WTC11 (cell line): ENCODE data around the gene SPATA19.

ENCODE experiments used
- MYBL2 ChIP-seq: sonication (generic); formaldehyde crosslinking; IDR thresholded peaks from 2 replicates; pipeline ENCODE4 v1.8.1; 2023; ENCODE audit warnings: mild to moderate bottlenecking, moderate library complexity, missing genetic modification reagents
- SMAD3 ChIP-seq: sonication (generic); formaldehyde crosslinking; IDR thresholded peaks from 2 replicates; pipeline ENCODE4 v1.8.0; 2022; ENCODE audit warnings: missing genetic modification reagents, mild to moderate bottlenecking, borderline replicate concordance
- TF ChIP-seq, protein P1 (sequence below): fragments of 200-600 bp; IDR thresholded peaks from 2 replicates; pipeline ENCODE4 v1.8.0; 2022; ENCODE audit warnings: antibody characterized with exemption

DNA sequence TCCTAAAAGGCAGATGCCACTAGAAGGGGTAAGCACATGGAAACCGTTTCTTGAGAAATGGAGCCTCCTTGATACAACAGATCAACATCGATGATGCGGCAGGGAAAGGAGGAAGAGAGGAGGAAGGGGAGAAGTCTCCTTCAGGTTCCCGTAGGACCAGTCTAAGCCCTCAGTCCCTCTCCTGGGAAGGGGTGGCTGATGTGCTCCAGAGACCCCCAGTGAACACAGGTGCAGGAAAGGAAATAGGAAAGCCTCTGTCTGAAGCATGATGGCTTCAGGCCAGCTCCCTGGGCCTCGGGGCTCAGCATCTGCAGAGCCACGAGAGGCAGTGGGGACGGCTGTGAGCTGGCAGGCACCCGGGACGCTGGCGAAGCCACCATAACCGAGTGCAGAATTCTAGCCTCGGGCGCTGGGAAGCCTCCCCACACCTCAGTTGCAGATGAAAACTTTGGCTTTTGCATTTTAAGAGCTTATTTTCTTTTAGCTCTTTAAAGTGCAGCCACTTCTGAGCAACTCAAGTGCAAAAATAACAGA is 1.8 kb downstream of the SPATA19 start:
- TF ChIP-seq, protein P1, sequence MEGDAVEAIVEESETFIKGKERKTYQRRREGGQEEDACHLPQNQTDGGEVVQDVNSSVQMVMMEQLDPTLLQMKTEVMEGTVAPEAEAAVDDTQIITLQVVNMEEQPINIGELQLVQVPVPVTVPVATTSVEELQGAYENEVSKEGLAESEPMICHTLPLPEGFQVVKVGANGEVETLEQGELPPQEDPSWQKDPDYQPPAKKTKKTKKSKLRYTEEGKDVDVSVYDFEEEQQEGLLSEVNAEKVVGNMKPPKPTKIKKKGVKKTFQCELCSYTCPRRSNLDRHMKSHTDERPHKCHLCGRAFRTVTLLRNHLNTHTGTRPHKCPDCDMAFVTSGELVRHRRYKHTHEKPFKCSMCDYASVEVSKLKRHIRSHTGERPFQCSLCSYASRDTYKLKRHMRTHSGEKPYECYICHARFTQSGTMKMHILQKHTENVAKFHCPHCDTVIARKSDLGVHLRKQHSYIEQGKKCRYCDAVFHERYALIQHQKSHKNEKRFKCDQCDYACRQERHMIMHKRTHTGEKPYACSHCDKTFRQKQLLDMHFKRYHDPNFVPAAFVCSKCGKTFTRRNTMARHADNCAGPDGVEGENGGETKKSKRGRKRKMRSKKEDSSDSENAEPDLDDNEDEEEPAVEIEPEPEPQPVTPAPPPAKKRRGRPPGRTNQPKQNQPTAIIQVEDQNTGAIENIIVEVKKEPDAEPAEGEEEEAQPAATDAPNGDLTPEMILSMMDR, result no peak
- TF ChIP-seq SMAD3 (CRISPR knock-in tag) (no peak), MYBL2 (CRISPR knock-in tag) (no peak)
